Stimulated activated CD4-positive, alpha-beta T cell treated with anti-CD3 and anti-CD28 coated beads, Interleukin-1b, Interleukin-23, amount 100 ng/mL, for 24 hours (primary cell): ENCODE data around the gene HSPBAP1.
"Not testable (repeated sequence)": the region's sequence is repeated elsewhere in the genome, so short reads cannot be mapped to it uniquely, and the experiment has no call there.

Experiments
- DNase-seq, 4 experiments: peaks; one replicate each; pipeline ENCODE4 v3.0.0-alpha.2; 2020; ENCODE audit warnings: low read depth in 4 of 4, low spot score in 1 of 4

The HSPBAP1 gene

GRCh38 chr3:122743581-122744120, 50.0 kb downstream of the HSPBAP1 start:
- DNase-seq: no peak

DNA sequence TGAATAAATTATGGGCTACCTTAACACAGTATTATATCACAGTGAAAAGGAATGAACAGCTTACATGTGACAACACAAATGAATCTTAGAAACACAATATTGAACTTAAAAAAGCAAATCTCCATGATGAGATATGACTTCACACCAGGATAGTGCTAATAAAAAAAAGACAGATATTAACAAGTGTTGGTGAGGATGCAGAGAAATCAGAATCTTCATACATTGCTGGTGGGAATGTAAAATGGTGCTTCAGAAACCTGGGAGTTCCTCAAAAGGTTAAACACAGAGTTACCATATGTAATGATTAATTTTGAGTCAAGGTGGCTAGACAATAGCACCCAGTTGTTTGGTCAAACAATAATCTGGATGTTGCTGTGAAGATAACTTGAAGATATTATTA, 51.4 kb downstream of the HSPBAP1 start:
- DNase-seq: no peak

GRCh38 chr3:122739172-122739571, 54.5 kb downstream of the HSPBAP1 start:
- no peak for DNase-seq

- not testable (repeated sequence) for DNase-seq
Observed at GRCh38 chr3:122732682-122733525, 60.7 kb downstream of the HSPBAP1 start.

DNA sequence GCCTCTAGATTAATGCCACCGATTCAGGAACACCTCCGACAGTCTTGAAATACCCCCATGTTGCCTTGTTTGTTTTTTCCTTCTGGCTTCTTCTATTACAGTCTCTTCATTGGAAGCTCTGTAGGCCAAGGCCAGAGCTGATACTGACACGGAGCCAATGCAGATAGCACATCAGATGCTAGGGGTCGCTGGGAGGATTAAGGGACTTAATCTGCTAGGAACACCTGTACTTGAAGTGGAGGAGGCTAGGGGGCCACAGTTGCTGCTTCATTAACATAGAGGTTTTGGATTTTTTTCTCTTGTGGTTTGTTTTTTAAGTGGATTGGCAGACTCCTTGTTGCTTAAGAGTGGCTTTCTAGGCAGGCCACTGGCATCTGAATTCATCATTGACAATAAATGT, 63.4 kb downstream of the HSPBAP1 start:
- no peak for DNase-seq

- DNase-seq: no peak
Observed at GRCh38 chr3:122728756-122729514, 64.7 kb downstream of the HSPBAP1 start.

- no peak for DNase-seq
Observed at GRCh38 chr3:122728186-122728585, 65.4 kb downstream of the HSPBAP1 start.

DNA sequence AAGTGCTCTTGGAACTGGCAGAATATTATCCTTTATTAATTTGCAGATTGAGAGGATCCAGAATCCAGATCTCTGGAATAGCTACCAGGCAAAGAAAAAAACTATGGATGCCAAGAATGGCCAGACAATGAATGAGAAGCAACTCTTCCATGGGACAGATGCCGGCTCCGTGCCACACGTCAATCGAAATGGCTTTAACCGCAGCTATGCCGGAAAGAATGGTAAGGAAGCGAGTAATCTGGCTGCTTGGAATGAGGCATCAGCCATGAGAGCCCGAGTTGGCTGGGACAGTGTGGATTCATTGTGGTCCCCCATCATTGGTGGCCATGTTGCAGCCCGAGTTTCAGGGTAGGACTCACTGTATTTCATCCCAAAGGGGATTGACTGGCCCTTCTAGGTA, 65.9 kb downstream of the HSPBAP1 start:
- DNase-seq: no peak

DNA sequence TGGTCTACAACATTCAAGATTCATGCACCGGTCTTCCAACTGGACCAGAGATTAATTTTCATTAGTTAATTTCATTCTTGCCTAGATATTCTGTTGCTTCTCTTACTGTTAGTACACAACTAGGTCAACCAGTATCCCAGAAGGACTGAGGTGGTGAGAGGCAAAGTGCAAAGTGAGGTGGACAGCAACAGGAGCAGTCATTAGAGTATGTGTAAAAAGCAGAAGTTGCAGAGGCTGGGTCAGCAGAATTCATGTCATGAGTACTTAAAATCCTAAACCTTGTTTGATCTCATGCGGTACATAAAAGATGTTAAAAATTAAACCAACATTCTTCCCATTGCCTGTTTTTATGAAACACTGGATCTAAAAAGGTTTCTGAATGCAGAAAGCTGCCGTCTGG, 66.3 kb downstream of the HSPBAP1 start:
- DNase-seq: no peak

- DNase-seq: no peak
Observed at GRCh38 chr3:122725106-122725505, 68.5 kb downstream of the HSPBAP1 start.

GRCh38 chr3:122719273-122719921, 74.2 kb downstream of the HSPBAP1 start:
- DNase-seq: no peak

GRCh38 chr3:122716667-122717066, 77.0 kb downstream of the HSPBAP1 start:
- no peak for DNase-seq

GRCh38 chr3:122714273-122714672, 79.4 kb downstream of the HSPBAP1 start:
- no peak for DNase-seq

- not testable (repeated sequence) for DNase-seq
Observed at GRCh38 chr3:122710616-122711251, 82.9 kb downstream of the HSPBAP1 start.

DNA sequence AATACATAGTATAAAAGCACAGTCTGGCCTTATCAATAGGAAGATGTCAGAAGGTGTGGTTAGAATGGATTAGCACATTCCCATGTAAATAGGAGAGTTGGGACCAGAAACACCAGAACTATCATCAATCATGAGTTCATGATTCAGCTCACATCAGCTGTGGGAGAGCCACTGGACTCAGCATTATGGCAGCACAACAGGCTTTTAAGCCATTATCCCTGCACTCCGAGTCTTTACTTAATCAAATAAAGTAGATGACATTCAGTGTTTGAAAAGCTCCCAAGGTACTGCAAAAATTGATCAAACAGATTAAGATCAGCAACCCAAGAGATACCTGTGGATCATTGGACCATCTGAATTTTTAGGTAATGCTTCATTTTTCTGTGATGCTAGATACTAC, 88.3 kb downstream of the HSPBAP1 start:
- DNase-seq: no peak

DNA sequence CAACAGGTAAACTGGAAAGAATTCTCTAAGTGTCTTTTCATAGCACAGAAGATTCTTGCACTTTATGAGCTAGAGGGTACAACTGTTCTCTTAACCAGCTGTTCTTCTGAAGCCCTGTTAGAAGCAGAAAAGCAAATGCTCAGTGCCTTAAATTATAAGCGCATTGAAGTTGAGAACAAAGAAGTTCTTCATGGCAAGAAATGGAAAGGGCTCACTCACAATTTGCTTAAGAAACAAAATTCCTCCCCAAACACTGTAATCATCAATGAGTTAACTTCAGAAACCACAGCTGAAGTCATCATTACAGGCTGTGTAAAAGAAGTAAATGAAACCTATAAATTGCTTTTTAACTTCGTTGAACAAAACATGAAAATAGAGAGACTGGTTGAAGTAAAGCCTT, 93.4 kb downstream of the HSPBAP1 start:
- no peak for DNase-seq

GRCh38 chr3:122697952-122698620, 95.5 kb downstream of the HSPBAP1 start:
- no peak for DNase-seq

GRCh38 chr3:122695927-122696561, 97.6 kb downstream of the HSPBAP1 start:
- DNase-seq: no peak

DNA sequence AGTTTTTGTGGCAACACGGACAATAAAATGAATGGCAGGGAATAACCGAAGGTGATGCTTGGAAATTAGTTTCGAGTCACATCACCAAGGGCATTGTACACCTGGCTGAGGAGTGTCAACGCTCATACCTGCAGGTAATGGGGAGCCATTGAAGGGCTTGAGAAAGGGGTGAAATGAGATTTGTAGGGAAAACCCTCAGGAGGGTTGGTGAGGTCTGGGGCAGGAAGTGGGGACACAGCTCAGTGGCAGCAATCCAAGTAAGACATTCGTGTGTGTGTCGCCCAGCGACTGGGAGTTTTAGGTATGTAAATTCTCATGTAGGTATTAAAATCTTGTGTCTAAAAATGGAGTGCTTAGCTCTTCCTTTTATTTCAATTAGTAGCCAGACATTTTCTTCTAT, 98.7 kb downstream of the HSPBAP1 start:
- DNase-seq: no peak

GRCh38 chr3:122692674-122693073, 101.0 kb downstream of the HSPBAP1 start:
- no peak for DNase-seq
